CD4-positive, alpha-beta T cell treated with Interleukin-10 for 1 hour (primary cell): ENCODE measurements around the gene ABRAXAS1.
"Not testable (repeated sequence)": the region's sequence is repeated elsewhere in the genome, so short reads cannot be mapped to it uniquely, and the experiment has no call there.

Source experiments
- DNase-seq: peaks from one replicate; pipeline ENCODE4 v3.0.0-alpha.2; 2020

The ABRAXAS1 gene

GRCh38 chr4:83484500-83485461 lies at the start of gene ABRAXAS1:
ABRAXAS1 (minus strand) TSS chr4:83485100; CDS start chr4:83485072, 28 bp downstream.
- DNase-seq = peak; percentile 94

GRCh38 chr4:83527671-83528070 lies 42.8 kb upstream of the ABRAXAS1 start:
- DNase-seq = no peak

- no peak for DNase-seq
These were observed 37.3 kb upstream of the ABRAXAS1 start for GRCh38 chr4:83522239-83522638.

- no peak for DNase-seq
These were observed 31.3 kb upstream of the ABRAXAS1 start for GRCh38 chr4:83516042-83516772.

- no peak for DNase-seq
These were observed 25.5 kb upstream of the ABRAXAS1 start for GRCh38 chr4:83510442-83510841.

- DNase-seq = peak; percentile 66
These were observed 24.3 kb upstream of the ABRAXAS1 start for GRCh38 chr4:83509156-83509585.

GRCh38 chr4:83504996-83505395 lies 20.1 kb upstream of the ABRAXAS1 start:
- no peak for DNase-seq

- no peak for DNase-seq
These were observed 19.6 kb upstream of the ABRAXAS1 start for GRCh38 chr4:83504503-83504902.

- DNase-seq = peak; percentile 44
These were observed 19.1 kb upstream of the ABRAXAS1 start for GRCh38 chr4:83503974-83504373.

GRCh38 chr4:83501671-83502070 lies 16.8 kb upstream of the ABRAXAS1 start:
- not testable (repeated sequence) for DNase-seq

GRCh38 chr4:83498187-83498586 lies 13.3 kb upstream of the ABRAXAS1 start:
- no peak for DNase-seq

- not testable (repeated sequence) for DNase-seq
These were observed 11.4 kb upstream of the ABRAXAS1 start for GRCh38 chr4:83496085-83496917.

- peak; percentile 49 for DNase-seq
These were observed 6.1 kb upstream of the ABRAXAS1 start for GRCh38 chr4:83490876-83491450.

GRCh38 chr4:83489711-83490326 lies 4.9 kb upstream of the ABRAXAS1 start:
- no peak for DNase-seq

- DNase-seq = no peak
These were observed 1.7 kb upstream of the ABRAXAS1 start for GRCh38 chr4:83486457-83487129.

GRCh38 chr4:83473966-83474365 lies 10.9 kb downstream of the ABRAXAS1 start:
- DNase-seq = no peak

- DNase-seq = no peak
These were observed 11.5 kb downstream of the ABRAXAS1 start for GRCh38 chr4:83473423-83473822.

- no peak for DNase-seq
These were observed 28.8 kb downstream of the ABRAXAS1 start for GRCh38 chr4:83456184-83456501.

- peak; percentile 97 for DNase-seq
These were observed 29.4 kb downstream of the ABRAXAS1 start, which contains the start of the genes HELQ and MRPS18C for GRCh38 chr4:83455281-83456183. HELQ (minus strand) TSS chr4:83455823; CDS start chr4:83455693, 130 bp downstream. MRPS18C (plus strand) TSS chr4:83456058; CDS start chr4:83456078, 20 bp downstream.

- peak; percentile 13 for DNase-seq
These were observed 30.2 kb downstream of the ABRAXAS1 start for GRCh38 chr4:83454686-83455085.
